ENCODE data around the gene CLEC6A. TPM values are rescaled to one million over a fixed set of nuclear protein-coding genes. Genes with fewer than 3 reads are reported as not detected.

The CLEC6A gene
- total RNA-seq, 1 experiment from 2014 or later = not detected

GRCh38 chr12:8466241-8466640 lies 10.5 kb downstream of the CLEC6A start:
- CTCF ChIA-PET = interaction anchor here (0.6 kb wide), 1 partner anchor 558 kb away, joined by 3 read pairs; no protein-coding TSS in a partner anchor
- H3K9me3 Mint-ChIP-seq (ENCODE audit: unreplicated experiment) = no peaks in the 10 kb centered on the region

GRCh38 chr12:8471090-8471489 lies 15.3 kb downstream of the CLEC6A start:
- Mint-ChIP-seq H3K4me1 (ENCODE audit: insufficient read depth, unreplicated experiment) (no peaks in the 10 kb centered on the region), H3K27ac (ENCODE audit: low read depth, unreplicated experiment) (no peak overlapping the region), H3K27me3 (ENCODE audit: insufficient read depth, unreplicated experiment) (peaks cover 13% of the 10 kb centered on the region), H3K36me3 (ENCODE audit: insufficient read depth, unreplicated experiment) (no peaks in the 10 kb centered on the region), H3K9me3 (ENCODE audit: unreplicated experiment) (no peaks in the 10 kb centered on the region), H3K4me3 (ENCODE audit: unreplicated experiment) (no peak overlapping the region)
- no peak for DNase-seq (ENCODE audit: unreplicated experiment)
- intact Hi-C loops (cut with micrococcal nuclease) = no loop called here
- TF ChIP-seq CTCF (IDR thresholded peaks at IDR 0.05; ENCODE audit: unreplicated experiment) = no peak
- POLR2A ChIA-PET = no interaction called here
- CTCF ChIA-PET = no interaction called here
- BruUV-seq (replicated peaks) = no TSS peak

More at GRCh38 chr12:8466241-8466640, 10.5 kb downstream of the CLEC6A start:
- H3K4me3 Mint-ChIP-seq (ENCODE audit: unreplicated experiment) = no peak overlapping the region
- no peaks in the 10 kb centered on the region for H3K36me3 Mint-ChIP-seq (ENCODE audit: insufficient read depth, unreplicated experiment)
- no peaks in the 10 kb centered on the region for H3K4me1 Mint-ChIP-seq (ENCODE audit: insufficient read depth, unreplicated experiment)
- no TSS peak for BruUV-seq (replicated peaks)
- intact Hi-C loops (cut with micrococcal nuclease) = no loop called here
- H3K27me3 Mint-ChIP-seq (ENCODE audit: insufficient read depth, unreplicated experiment) = peaks cover under 1% of the 10 kb centered on the region
- H3K27ac Mint-ChIP-seq (ENCODE audit: low read depth, unreplicated experiment) = no peak overlapping the region
- no peak for DNase-seq (ENCODE audit: unreplicated experiment)
- TF ChIP-seq CTCF (IDR thresholded peaks at IDR 0.05; ENCODE audit: unreplicated experiment) = no peak
- POLR2A ChIA-PET = no interaction called here

- Mint-ChIP-seq H3K27me3 (ENCODE audit: insufficient read depth, unreplicated experiment) (peaks cover 31% of the 10 kb centered on the region), H3K4me3 (ENCODE audit: unreplicated experiment) (no peak overlapping the region), H3K36me3 (ENCODE audit: insufficient read depth, unreplicated experiment) (no peaks in the 10 kb centered on the region), H3K9me3 (ENCODE audit: unreplicated experiment) (no peaks in the 10 kb centered on the region), H3K4me1 (ENCODE audit: insufficient read depth, unreplicated experiment) (no peaks in the 10 kb centered on the region), H3K27ac (ENCODE audit: low read depth, unreplicated experiment) (no peak overlapping the region)
- ChIA-PET CTCF (interaction anchor here (0.6 kb wide), 1 partner anchor 228 kb away, joined by 3 read pairs; no protein-coding TSS in a partner anchor), POLR2A (no interaction called here)
- DNase-seq (ENCODE audit: unreplicated experiment) = no peak
- BruUV-seq (replicated peaks) = no TSS peak
- TF ChIP-seq CTCF (IDR thresholded peaks at IDR 0.05; ENCODE audit: unreplicated experiment) = no peak
- intact Hi-C loops (cut with micrococcal nuclease) = no loop called here
These were observed 19.9 kb downstream of the CLEC6A start for GRCh38 chr12:8475508-8476203.

GRCh38 chr12:8482571-8483061 lies 26.9 kb downstream of the CLEC6A start:
- H3K4me1 Mint-ChIP-seq (ENCODE audit: insufficient read depth, unreplicated experiment) = no peaks in the 10 kb centered on the region
- intact Hi-C loops (cut with micrococcal nuclease) = no loop called here
- H3K4me3 Mint-ChIP-seq (ENCODE audit: unreplicated experiment) = no peak overlapping the region
- no peak overlapping the region for H3K27ac Mint-ChIP-seq (ENCODE audit: low read depth, unreplicated experiment)
- peaks cover 19% of the 10 kb centered on the region for H3K27me3 Mint-ChIP-seq (ENCODE audit: insufficient read depth, unreplicated experiment)
- no peak for DNase-seq (ENCODE audit: unreplicated experiment)
- TF ChIP-seq CTCF (IDR thresholded peaks at IDR 0.05; ENCODE audit: unreplicated experiment) = no peak
- no TSS peak for BruUV-seq (replicated peaks)
- ChIA-PET POLR2A (no interaction called here), CTCF (no interaction called here)
- peaks cover 6% of the 10 kb centered on the region for H3K9me3 Mint-ChIP-seq (ENCODE audit: unreplicated experiment)
- no peaks in the 10 kb centered on the region for H3K36me3 Mint-ChIP-seq (ENCODE audit: insufficient read depth, unreplicated experiment)
